ENCODE measurements around the gene AKAP8L. TPM values are rescaled to one million over a fixed set of nuclear protein-coding genes. Genes with fewer than 3 reads are reported as not detected.
A peak's percentile ranks its signal among the peaks of the same experiment; 100 is the strongest.

The AKAP8L gene
- total RNA-seq, 4 donors from 2014 or later, result 129 to 275 (median 247) TPM

DNA sequence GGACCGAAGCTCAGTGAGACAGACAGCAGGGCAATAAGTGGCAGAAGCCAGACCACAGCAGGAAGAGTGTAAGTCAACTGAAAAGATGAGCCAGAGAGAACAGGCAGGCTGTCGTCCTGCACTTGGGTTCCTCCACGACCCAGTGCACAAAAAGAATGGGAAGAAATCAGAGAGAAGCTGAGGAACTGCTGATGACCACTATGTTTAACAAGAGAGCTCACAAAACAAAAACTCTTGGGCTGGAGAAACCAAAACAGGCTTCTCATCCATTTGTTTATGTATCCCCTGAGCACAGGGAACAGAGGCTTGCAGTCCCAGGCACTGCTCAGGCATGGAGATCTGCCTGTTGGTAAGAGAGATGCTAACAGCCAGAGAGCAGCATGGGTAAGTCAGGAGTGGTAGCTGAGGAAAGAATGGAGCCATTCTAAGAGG, 14.0 kb downstream of the AKAP8L start:
- H3K9me3 ChIP-seq, result no peaks in the 10 kb centered on the region
- H3K4me3 ChIP-seq, result no peak overlapping the region
- TF ChIP-seq, protein P1, sequence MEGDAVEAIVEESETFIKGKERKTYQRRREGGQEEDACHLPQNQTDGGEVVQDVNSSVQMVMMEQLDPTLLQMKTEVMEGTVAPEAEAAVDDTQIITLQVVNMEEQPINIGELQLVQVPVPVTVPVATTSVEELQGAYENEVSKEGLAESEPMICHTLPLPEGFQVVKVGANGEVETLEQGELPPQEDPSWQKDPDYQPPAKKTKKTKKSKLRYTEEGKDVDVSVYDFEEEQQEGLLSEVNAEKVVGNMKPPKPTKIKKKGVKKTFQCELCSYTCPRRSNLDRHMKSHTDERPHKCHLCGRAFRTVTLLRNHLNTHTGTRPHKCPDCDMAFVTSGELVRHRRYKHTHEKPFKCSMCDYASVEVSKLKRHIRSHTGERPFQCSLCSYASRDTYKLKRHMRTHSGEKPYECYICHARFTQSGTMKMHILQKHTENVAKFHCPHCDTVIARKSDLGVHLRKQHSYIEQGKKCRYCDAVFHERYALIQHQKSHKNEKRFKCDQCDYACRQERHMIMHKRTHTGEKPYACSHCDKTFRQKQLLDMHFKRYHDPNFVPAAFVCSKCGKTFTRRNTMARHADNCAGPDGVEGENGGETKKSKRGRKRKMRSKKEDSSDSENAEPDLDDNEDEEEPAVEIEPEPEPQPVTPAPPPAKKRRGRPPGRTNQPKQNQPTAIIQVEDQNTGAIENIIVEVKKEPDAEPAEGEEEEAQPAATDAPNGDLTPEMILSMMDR (IDR thresholded peaks at IDR 0.05), result no peak
- TF ChIP-seq POLR2A (IDR thresholded peaks at IDR 0.05), result no peak
- H3K27me3 ChIP-seq, result no peaks in the 10 kb centered on the region
- peaks cover 0 to 42% (median 0%) of the 10 kb centered on the region in 4 donors for H3K4me1 ChIP-seq
- peak overlapping the region in 2 of 4 donors; percentile 12 to 20 for H3K27ac ChIP-seq
- peaks cover 0 to 52% (median 0%) of the 10 kb centered on the region in 3 donors for H3K36me3 ChIP-seq
- peak in 1 of 3 donors; percentile 11 for DNase-seq

DNA sequence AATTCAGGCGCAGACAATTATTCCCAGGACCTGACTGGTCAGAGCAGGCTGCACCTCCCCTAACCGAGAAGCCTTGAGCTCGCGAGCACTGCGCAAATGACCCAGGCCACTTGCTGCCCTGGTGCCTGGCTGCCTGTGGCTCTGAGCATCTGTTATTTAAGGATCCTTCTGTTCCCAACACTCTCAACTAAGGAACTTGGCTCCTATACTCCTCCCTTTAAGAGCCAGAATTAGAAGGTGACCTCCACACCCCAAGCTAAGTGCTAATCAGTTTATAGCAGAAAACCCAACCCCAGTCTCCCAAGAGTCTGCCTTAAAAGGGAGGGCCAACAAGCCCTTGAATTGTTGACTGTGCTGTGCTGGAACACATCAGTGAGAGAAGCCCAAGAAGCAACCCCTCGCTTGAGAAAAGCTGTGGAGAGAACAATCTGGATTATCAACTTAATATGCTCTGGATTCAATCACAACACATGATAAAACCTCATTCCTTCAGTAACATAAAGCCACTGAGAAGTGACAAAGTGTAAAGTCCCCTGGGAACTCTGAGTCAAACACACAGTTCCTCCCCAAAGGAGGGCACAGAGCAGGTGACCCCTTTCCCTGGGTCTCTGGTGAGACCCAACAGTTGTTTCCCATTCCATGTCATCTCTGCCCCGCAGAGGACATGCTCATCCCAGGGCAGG, 14.6 kb downstream of the AKAP8L start:
- DNase-seq, result peak in 1 of 3 donors; percentile 41
- Histone ChIP-seq H3K4me1 (peaks cover 0 to 41% (median 0%) of the 10 kb centered on the region in 4 donors), H3K36me3 (peaks cover 0 to 52% (median 0%) of the 10 kb centered on the region in 3 donors)

DNA sequence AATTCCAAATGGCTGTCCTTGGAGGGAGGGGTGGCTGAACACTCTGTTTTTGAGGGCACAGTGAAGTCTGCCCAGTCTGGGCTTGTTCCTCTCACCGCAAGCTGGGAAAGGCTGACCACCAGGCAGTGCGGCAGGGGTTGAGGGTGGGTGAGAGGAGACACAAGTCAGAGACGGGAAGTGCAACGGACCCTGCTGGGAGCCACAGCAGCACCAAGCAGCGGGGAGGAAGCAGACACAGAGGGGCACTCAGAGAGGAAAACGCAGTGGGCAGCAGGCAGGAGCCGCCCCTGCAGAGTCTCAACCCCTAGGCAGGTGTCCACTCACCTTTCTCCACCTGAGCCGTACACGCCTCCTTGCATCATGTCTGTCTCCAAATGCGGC, 15.6 kb downstream of the AKAP8L start:
- peak in 1 of 3 donors; percentile 28 for DNase-seq
- Histone ChIP-seq H3K27me3 (no peaks in the 10 kb centered on the region), H3K4me1 (peaks cover 0 to 41% (median 0%) of the 10 kb centered on the region in 4 donors), H3K4me3 (no peak overlapping the region), H3K36me3 (peaks cover 0 to 60% (median 0%) of the 10 kb centered on the region in 3 donors), H3K9me3 (no peaks in the 10 kb centered on the region), H3K27ac (peak overlapping the region in 1 of 4 donors; percentile 20)
- TF ChIP-seq POLR2A (IDR thresholded peaks at IDR 0.05), result no peak
- TF ChIP-seq, protein P1 (IDR thresholded peaks at IDR 0.05), result no peak

More for the DNA sequence above, 14.6 kb downstream of the AKAP8L start:
- no peaks in the 10 kb centered on the region for H3K27me3 ChIP-seq
- no peaks in the 10 kb centered on the region for H3K9me3 ChIP-seq
- H3K27ac ChIP-seq, result peak overlapping the region in 2 of 4 donors; percentile 19 to 20
- no peak overlapping the region for H3K4me3 ChIP-seq
- TF ChIP-seq POLR2A (IDR thresholded peaks at IDR 0.05), result no peak
- TF ChIP-seq, protein P1 (IDR thresholded peaks at IDR 0.05), result no peak

DNA sequence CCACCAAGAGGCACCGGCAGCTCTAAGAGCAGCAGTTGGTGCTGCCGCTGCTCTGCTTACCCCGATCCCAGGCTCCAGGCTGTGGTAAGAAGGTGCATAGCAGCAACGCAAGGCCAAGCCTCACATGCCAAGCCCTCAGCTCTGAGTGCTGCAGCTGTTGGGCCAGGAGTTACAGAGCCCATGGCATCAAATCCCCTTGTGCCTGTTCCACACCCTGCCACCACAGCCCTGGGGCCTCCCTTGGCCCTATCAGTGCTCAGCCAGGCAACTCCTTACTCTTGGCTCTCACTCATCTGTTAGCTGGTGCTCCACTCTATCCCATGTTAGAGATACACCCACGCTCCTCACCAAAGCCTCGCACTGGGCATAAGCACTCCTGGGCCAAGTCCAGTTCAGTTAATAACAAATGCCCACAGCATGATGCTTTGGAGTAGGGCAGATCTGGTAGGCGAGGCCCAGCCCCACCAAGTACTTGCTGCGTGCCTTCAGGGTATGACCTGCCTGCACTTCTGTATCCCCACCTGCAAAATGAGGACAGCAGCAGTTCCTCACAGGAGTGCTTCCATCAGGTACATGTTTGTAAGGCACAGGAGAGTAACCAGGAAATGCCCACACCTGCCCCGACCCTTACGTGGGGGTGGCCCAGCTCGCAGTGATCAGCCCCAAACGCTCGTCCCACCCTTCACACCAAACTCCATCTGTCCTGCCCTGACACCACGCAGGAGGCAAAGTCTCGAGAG, 16.2 kb downstream of the AKAP8L start:
- H3K36me3 ChIP-seq, result peaks cover 0 to 66% (median 0%) of the 10 kb centered on the region in 3 donors
- no peak overlapping the region for H3K4me3 ChIP-seq
- no peaks in the 10 kb centered on the region for H3K27me3 ChIP-seq
- no peak overlapping the region for H3K27ac ChIP-seq
- H3K4me1 ChIP-seq, result peaks cover 0 to 41% (median 0%) of the 10 kb centered on the region in 4 donors
- TF ChIP-seq, protein P1 (IDR thresholded peaks at IDR 0.05), result no peak
- TF ChIP-seq POLR2A (IDR thresholded peaks at IDR 0.05), result no peak
- DNase-seq, result peak in 1 of 3 donors; percentile 38
- no peaks in the 10 kb centered on the region for H3K9me3 ChIP-seq

DNA sequence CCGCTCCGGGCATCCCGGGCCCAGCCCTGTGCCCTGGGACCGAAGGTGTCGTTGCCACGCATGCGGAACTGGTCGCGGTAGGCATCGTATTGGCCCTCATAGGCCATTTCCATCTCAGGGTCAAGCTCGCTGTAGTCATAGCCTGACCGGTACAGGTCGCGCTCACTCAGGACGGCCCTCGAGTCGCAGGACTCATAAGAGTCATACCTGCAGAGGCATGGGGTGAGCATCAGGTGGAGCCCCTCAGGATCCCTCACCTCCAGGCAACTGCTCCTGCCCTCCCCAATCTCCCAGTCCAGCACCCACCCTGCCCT, 17.4 kb downstream of the AKAP8L start:
- H3K4me1 ChIP-seq, result peaks cover 0 to 34% (median 0%) of the 10 kb centered on the region in 4 donors
- H3K4me3 ChIP-seq, result no peak overlapping the region
- DNase-seq, result peak in 1 of 3 donors; percentile 34
- TF ChIP-seq POLR2A (IDR thresholded peaks at IDR 0.05), result no peak
- TF ChIP-seq, protein P1 (IDR thresholded peaks at IDR 0.05), result no peak
- peaks cover 0 to 78% (median 0%) of the 10 kb centered on the region in 3 donors for H3K36me3 ChIP-seq
- H3K27ac ChIP-seq, result no peak overlapping the region
- H3K27me3 ChIP-seq, result no peaks in the 10 kb centered on the region
- no peaks in the 10 kb centered on the region for H3K9me3 ChIP-seq

Data from Peyer's patch (tissue), 4 donors.